Adrenal gland (tissue), 5 donors: ENCODE data around the gene TGOLN2.

Source experiments
- CTCF ChIP-seq, 6 experiments: fragments of 450-650 bp in 4 of 6; fragments of 200-600 bp in 2 of 6; sonication (generic) in 1 of 6; IDR thresholded peaks; 1 replicate in 5 of 6; 2 replicates in 1 of 6; pipeline versions ENCODE4 v1.5.1 to v1.8.0; 2016 to 2021; ENCODE audit warnings: antibody characterized with exemption in 6 of 6, mild to moderate bottlenecking in 2 of 6, moderate library complexity in 1 of 6
- POLR2A ChIP-seq, 2 donors: fragments of 450-650 bp; IDR thresholded peaks; one replicate each; pipeline ENCODE4 v1.6.1; 2017; ENCODE audit warnings: antibody characterized with exemption in 2 of 2, mild to moderate bottlenecking in 2 of 2, moderate library complexity in 1 of 2
- donor health status: DM: no; HTN: no; CAD: no.

GRCh38 chr2:85319796-85320195 lies 8.0 kb downstream of the TGOLN2 start:
- TF ChIP-seq CTCF (IDR thresholded peaks at IDR 0.05) (no peak), POLR2A (IDR thresholded peaks at IDR 0.05) (no peak)
